ENCODE measurements around the gene NLRC5.

- no peak for TF ChIP-seq CTCF (IDR thresholded peaks at IDR 0.05; ENCODE audit: low read depth, low read length, poor library complexity, severe bottlenecking)
- TF ChIP-seq EZH2phosphoT487 (IDR thresholded peaks at IDR 0.05; ENCODE audit: borderline replicate concordance, low read length) = no peak
Measured at GRCh38 chr16:56989988-56990387, 631 bp downstream of the NLRC5 start.

Measured in DOHH2 (cell line).